ENCODE measurements around the gene ENC1. TPM values are rescaled to one million over a fixed set of nuclear protein-coding genes. Genes with fewer than 3 reads are reported as not detected.

Gene ENC1
- total and polyA plus RNA-seq, 12 donors, result 2.1 to 9.1 (median 3.7) TPM

DNA sequence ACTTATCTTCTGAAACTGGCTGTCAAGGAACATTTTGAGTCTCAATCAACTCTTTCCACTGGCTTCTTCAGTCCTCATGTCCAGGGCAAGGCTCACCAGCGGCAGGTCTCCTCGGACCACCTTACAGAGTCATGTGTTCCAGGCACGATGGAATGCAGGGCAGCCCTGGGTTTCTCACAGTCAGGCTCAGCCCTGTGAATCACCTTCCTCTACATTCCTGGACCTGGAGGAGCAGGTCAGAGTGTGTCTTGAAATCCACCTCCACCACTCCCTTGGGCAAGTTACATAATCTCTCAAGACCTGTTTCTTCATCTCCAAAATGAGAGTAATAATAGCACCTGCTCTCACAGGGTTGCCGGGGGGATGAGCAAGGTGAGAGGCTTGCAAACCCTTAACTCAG lies 16.0 kb downstream of the ENC1 start:
- H3K27me3 ChIP-seq, result no peaks in the 10 kb centered on the region
- intact Hi-C loops (cut with DNase I), result loop anchor here in 1 of 10 donors (1.0 kb wide), 1 partner anchor 24 kb away; no protein-coding TSS in a partner anchor
- ATAC-seq (no peak), DNase-seq (no peak)
- WGBS, 2 donors, result 95 to 96% methylated on average over 4 of the region's 4 CpGs
- H3K4me1 ChIP-seq, result peaks cover 0 to 13% (median 0%) of the 10 kb centered on the region in 9 donors
- H3K9me3 ChIP-seq, result peaks cover 0 to 3% (median 0%) of the 10 kb centered on the region in 11 donors
- H3K27ac ChIP-seq, result no peak overlapping the region
- no peak for TF ChIP-seq CTCF (IDR thresholded peaks at IDR 0.05)
- H3K36me3 ChIP-seq, result peaks cover 0 to 22% (median 0%) of the 10 kb centered on the region in 9 donors
- H3K4me3 ChIP-seq, result no peak overlapping the region

DNA sequence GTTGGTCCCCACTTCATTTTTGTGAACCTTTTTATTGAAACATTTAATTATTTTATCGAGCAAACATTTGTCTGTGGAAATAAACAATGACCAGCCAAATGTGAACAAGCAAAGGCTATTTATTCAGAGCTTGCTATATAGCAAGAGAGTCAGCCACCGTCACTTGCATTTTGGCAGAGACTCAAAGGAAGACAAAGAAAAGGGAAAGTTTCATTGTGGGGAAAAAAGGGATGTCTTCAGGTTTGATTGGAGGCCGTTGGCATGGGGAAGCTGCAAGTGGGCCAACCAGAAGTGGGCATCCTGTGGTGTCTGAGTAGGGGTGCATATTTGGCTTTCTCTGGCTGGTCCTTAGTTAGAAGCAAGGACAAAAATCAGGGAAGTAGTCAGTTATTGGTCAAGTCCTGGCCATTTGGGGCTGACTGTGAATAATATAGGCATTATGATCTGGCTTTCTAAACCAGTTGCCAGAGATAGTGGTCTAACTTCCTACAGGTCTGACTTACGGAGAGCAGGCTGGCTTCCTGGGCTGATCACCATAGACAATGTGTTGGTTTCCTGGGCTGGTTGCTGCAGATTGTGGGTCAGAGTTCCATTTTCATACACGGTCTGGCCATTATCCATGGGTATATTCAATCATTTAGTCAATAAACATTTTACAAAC lies 16.6 kb downstream of the ENC1 start:
- Histone ChIP-seq H3K36me3 (peaks cover 0 to 16% (median 0%) of the 10 kb centered on the region in 9 donors), H3K9me3 (peaks cover 0 to 3% (median 0%) of the 10 kb centered on the region in 11 donors), H3K4me3 (no peak overlapping the region), H3K27ac (no peak overlapping the region), H3K4me1 (peaks cover 0 to 13% (median 0%) of the 10 kb centered on the region in 9 donors), H3K27me3 (no peaks in the 10 kb centered on the region)
- intact Hi-C loops (cut with DNase I), result loop anchor here in 1 of 10 donors (1.0 kb wide), 1 partner anchor 24 kb away; no protein-coding TSS in a partner anchor
- 87 to 88% methylated on average over 5 of the region's 5 CpGs for WGBS, 2 donors
- ATAC-seq, result no peak
- TF ChIP-seq CTCF (IDR thresholded peaks at IDR 0.05), result no peak
- DNase-seq, result no peak

DNA sequence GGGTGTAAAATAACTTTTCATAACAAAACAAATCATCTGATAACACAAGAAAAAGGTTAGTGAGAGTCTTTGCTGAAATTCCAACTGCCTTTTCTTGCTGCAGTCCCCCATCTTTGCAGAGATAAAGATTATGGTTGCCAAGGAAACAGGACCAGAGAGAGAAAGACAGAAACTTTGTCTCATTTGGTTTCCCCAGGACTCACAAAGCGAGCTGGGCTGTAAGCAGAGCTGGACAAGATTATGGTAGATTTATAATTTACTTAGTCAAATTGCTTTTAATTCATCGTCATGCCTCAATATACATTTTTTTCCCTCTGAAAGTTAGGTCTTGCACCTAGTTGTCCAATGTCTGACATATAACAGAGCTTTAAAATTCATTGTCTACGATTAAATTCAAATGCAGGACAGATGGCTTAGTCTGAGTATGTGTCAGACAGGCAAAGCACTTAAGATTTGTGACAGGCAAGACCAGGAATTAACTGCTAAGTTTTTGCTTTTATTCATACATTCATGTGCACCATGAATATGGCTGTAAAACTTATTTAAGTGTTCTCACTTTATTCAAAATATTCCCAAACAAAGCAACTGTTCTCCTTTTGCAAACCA lies 17.4 kb downstream of the ENC1 start:
- Histone ChIP-seq H3K27ac (no peak overlapping the region), H3K36me3 (peaks cover 0 to 8% (median 0%) of the 10 kb centered on the region in 9 donors), H3K9me3 (peaks cover 0 to 3% (median 0%) of the 10 kb centered on the region in 11 donors), H3K4me3 (no peak overlapping the region), H3K27me3 (no peaks in the 10 kb centered on the region), H3K4me1 (peaks cover 0 to 13% (median 0%) of the 10 kb centered on the region in 9 donors)
- TF ChIP-seq CTCF (IDR thresholded peaks at IDR 0.05), result no peak
- ATAC-seq (no peak), DNase-seq (no peak)
- 77 to 78% methylated on average over 3 of the region's 3 CpGs for WGBS, 2 donors
- intact Hi-C loops (cut with DNase I), result no loop called here

GRCh38 chr5:74622122-74622521 lies 18.4 kb downstream of the ENC1 start:
- no peaks in the 10 kb centered on the region for H3K27me3 ChIP-seq
- DNase-seq (no peak), ATAC-seq (no peak)
- H3K36me3 ChIP-seq, result no peaks in the 10 kb centered on the region
- intact Hi-C loops (cut with DNase I), result no loop called here
- H3K4me1 ChIP-seq, result peaks cover 0 to 13% (median 0%) of the 10 kb centered on the region in 9 donors
- no peak overlapping the region for H3K27ac ChIP-seq
- no peak for TF ChIP-seq CTCF (IDR thresholded peaks at IDR 0.05)
- 76 to 79% methylated on average over 3 of the region's 3 CpGs for WGBS, 2 donors
- no peak overlapping the region for H3K4me3 ChIP-seq
- peaks cover 0 to 3% (median 0%) of the 10 kb centered on the region in 11 donors for H3K9me3 ChIP-seq
